Skeletal muscle cell (primary cell): ENCODE data around the gene CEP89.
"Not testable (repeated sequence)": the region's sequence is repeated elsewhere in the genome, so short reads cannot be mapped to it uniquely, and the experiment has no call there.

Experiments used
- DNase-seq: peaks from one replicate; pipeline ENCODE4 v3.0.0-alpha.2; 2010; ENCODE audit warnings: low read depth
- H3K4me3 ChIP-seq: 2 replicates; pipeline ENCODE4 v1.5.1; 2011; ENCODE audit warnings: low read depth, mild to moderate bottlenecking, control low read depth, low read length, moderate library complexity

Gene CEP89

GRCh38 chr19:32861596-32861995 is 110.2 kb downstream of the CEP89 start:
- H3K4me3 ChIP-seq: no peak overlapping the region
- no peak for DNase-seq

GRCh38 chr19:32859591-32859990 is 112.2 kb downstream of the CEP89 start:
- H3K4me3 ChIP-seq: no peak overlapping the region
- DNase-seq: no peak

- no peak for DNase-seq
- H3K4me3 ChIP-seq: no peak overlapping the region
Observed at GRCh38 chr19:32858559-32858958, 113.2 kb downstream of the CEP89 start.

GRCh38 chr19:32858155-32858554 is 113.6 kb downstream of the CEP89 start:
- DNase-seq: no peak
- H3K4me3 ChIP-seq: no peak overlapping the region

GRCh38 chr19:32857584-32857983 is 114.2 kb downstream of the CEP89 start:
- DNase-seq: no peak
- no peak overlapping the region for H3K4me3 ChIP-seq

- DNase-seq, H3K4me3 ChIP-seq: not testable (repeated sequence)
Observed at GRCh38 chr19:32856818-32857217, 114.9 kb downstream of the CEP89 start.

GRCh38 chr19:32852216-32852615 is 119.5 kb downstream of the CEP89 start:
- H3K4me3 ChIP-seq: no peak overlapping the region
- no peak for DNase-seq

- H3K4me3 ChIP-seq, DNase-seq: not testable (repeated sequence)
Observed at GRCh38 chr19:32848035-32848434, 123.7 kb downstream of the CEP89 start.

GRCh38 chr19:32843716-32844245 is 128.0 kb downstream of the CEP89 start:
- H3K4me3 ChIP-seq: no peak overlapping the region
- no peak for DNase-seq

GRCh38 chr19:32842061-32842460 is 129.7 kb downstream of the CEP89 start:
- H3K4me3 ChIP-seq: no peak overlapping the region
- no peak for DNase-seq

- no peak overlapping the region for H3K4me3 ChIP-seq
- no peak for DNase-seq
Observed at GRCh38 chr19:32837531-32837930, 134.2 kb downstream of the CEP89 start.

- H3K4me3 ChIP-seq, DNase-seq: not testable (repeated sequence)
Observed at GRCh38 chr19:32833388-32833787, 138.4 kb downstream of the CEP89 start.

GRCh38 chr19:32832825-32833224 is 138.9 kb downstream of the CEP89 start:
- H3K4me3 ChIP-seq, DNase-seq: not testable (repeated sequence)

GRCh38 chr19:32832094-32832493 is 139.7 kb downstream of the CEP89 start:
- not testable (repeated sequence) for H3K4me3 ChIP-seq

GRCh38 chr19:32831611-32832010 is 140.1 kb downstream of the CEP89 start:
- H3K4me3 ChIP-seq: no peak overlapping the region
- no peak for DNase-seq

More at GRCh38 chr19:32832094-32832493, 139.7 kb downstream of the CEP89 start:
- not testable (repeated sequence) for DNase-seq

- peak; percentile 24 for DNase-seq
- H3K4me3 ChIP-seq: no peak overlapping the region
Observed at GRCh38 chr19:32830231-32831014, 141.3 kb downstream of the CEP89 start.

GRCh38 chr19:32829345-32829896 is 142.3 kb downstream of the CEP89 start:
- H3K4me3 ChIP-seq: no peak overlapping the region
- DNase-seq: no peak

GRCh38 chr19:32828643-32829344 is 143.0 kb downstream of the CEP89 start:
- no peak overlapping the region for H3K4me3 ChIP-seq
- no peak for DNase-seq

GRCh38 chr19:32828139-32828538 is 143.6 kb downstream of the CEP89 start:
- no peak for DNase-seq
- no peak overlapping the region for H3K4me3 ChIP-seq
